ENCODE measurements around the gene MEIS2. TPM values are rescaled to one million over a fixed set of nuclear protein-coding genes. Genes with fewer than 3 reads are reported as not detected.
A peak's percentile ranks its signal among the peaks of the same experiment; 100 is the strongest.

The MEIS2 gene
- total and polyA plus RNA-seq, 2 donors (not counting 3 experiments of a cell fraction or from before 2014, with no cell fraction given), result 22.5 to 26.2 TPM

DNA sequence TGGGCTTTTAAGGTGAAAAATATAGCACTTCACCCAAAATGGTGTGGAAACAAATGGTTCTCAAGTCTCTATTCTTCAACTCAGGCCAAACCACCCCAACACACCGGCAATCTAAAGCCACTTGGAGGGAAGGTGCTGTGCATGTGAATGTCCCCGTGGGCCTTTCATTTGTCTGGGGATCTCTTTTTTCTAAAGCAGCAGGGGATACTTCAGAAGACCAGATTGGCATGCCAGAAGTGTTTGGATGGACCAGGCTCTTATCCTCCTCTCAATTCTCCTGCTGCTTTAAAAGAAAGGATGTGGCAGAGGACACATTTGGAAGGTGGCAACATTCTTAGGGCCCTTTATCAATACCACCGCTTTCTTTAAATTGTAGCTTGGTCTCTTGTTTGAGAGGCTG, 193.1 kb downstream of the MEIS2 start:
- Histone ChIP-seq H3K4me1 (ENCODE audit: control insufficient read depth, extremely low read depth, insufficient read depth, low read length) (no peaks in the 10 kb centered on the region), H3K27me3 (ENCODE audit: control insufficient read depth in 2 of 2, insufficient read depth in 2 of 2, low read length in 2 of 2) (no peaks in the 10 kb centered on the region), H3K4me3 (replicated peaks in 1 of 3; ENCODE audit: insufficient read depth in 1 of 3, low read depth in 1 of 3, low read length in 3 of 3) (no peak overlapping the region), H3K27ac (ENCODE audit: insufficient read depth, low read depth, low read length) (no peak overlapping the region), H3K9me3 (replicated peaks; ENCODE audit: control insufficient read depth, insufficient read depth, low read length) (no peaks in the 10 kb centered on the region), H4K20me1 (replicated peaks; ENCODE audit: control insufficient read depth, extremely low read depth, insufficient read depth, low read length) (no peaks in the 10 kb centered on the region), H3K79me2 (ENCODE audit: control insufficient read depth, insufficient read depth, low read length) (no peaks in the 10 kb centered on the region), H3K9me1 (replicated peaks; ENCODE audit: control insufficient read depth, extremely low read depth, insufficient read depth, low read length) (no peaks in the 10 kb centered on the region), H2AFZ (ENCODE audit: low read depth, low read length) (no peak overlapping the region), H3K9ac (replicated peaks; ENCODE audit: extremely low read depth, insufficient read depth, low read length) (no peak overlapping the region), H3K4me2 (ENCODE audit: insufficient read depth, low read length) (no peak overlapping the region), H3K36me3 (ENCODE audit: control insufficient read depth in 2 of 2, extremely low read depth in 1 of 2, insufficient read depth in 2 of 2, low read length in 2 of 2) (no peaks in the 10 kb centered on the region)
- intact Hi-C loops (cut with micrococcal nuclease), result no loop called here
- no peak for TF ChIP-seq JUN (IDR thresholded peaks at IDR 0.05; ENCODE audit: borderline replicate concordance, insufficient read depth, insufficient read length, low read depth)
- TF ChIP-seq, protein P1, sequence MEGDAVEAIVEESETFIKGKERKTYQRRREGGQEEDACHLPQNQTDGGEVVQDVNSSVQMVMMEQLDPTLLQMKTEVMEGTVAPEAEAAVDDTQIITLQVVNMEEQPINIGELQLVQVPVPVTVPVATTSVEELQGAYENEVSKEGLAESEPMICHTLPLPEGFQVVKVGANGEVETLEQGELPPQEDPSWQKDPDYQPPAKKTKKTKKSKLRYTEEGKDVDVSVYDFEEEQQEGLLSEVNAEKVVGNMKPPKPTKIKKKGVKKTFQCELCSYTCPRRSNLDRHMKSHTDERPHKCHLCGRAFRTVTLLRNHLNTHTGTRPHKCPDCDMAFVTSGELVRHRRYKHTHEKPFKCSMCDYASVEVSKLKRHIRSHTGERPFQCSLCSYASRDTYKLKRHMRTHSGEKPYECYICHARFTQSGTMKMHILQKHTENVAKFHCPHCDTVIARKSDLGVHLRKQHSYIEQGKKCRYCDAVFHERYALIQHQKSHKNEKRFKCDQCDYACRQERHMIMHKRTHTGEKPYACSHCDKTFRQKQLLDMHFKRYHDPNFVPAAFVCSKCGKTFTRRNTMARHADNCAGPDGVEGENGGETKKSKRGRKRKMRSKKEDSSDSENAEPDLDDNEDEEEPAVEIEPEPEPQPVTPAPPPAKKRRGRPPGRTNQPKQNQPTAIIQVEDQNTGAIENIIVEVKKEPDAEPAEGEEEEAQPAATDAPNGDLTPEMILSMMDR (IDR thresholded peaks at IDR 0.05; ENCODE audit: extremely low read depth in 1 of 2, insufficient read depth in 1 of 2, low read depth in 1 of 2, low read length in 2 of 2), result no peak
- no TSS peak for BruUV-seq (replicated peaks)
- DNase-seq (ENCODE audit: low read depth, low spot score), result no peak
- no peak for FAIRE-seq
- dilution Hi-C loops (cut with MboI; ENCODE audit: extremely low pct_ligation_motif_present, low sequenced_read_pairs), result no loop called here
- ChIA-PET CTCF (interaction anchor here (2.1 kb wide), 1 partner anchor 8 kb away, joined by 5 read pairs; no protein-coding TSS in a partner anchor), POLR2A (no interaction called here)

DNA sequence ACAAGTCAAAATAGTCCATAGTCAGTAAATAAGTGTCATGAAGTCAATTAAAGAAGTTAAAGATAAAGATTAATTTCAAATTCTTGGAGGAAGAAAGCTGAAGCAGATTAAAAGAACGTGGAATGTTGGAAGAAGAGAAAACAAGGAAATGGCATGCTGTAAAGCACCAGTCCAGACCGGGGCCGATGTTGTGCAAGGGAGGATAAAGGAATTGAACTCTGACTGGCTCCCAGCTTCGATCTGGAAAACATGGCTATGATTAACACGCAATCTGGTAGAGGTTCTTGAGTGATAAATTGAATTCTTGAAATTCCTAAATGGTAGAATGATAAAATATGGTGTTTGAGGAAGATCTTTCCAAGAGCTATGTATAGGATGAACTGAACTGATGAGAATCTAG, 194.4 kb downstream of the MEIS2 start:
- no peak overlapping the region for H3K4me3 ChIP-seq (replicated peaks in 1 of 3; ENCODE audit: insufficient read depth in 1 of 3, low read depth in 1 of 3, low read length in 3 of 3)
- H3K4me1 ChIP-seq (ENCODE audit: control insufficient read depth, extremely low read depth, insufficient read depth, low read length), result no peaks in the 10 kb centered on the region
- H3K27me3 ChIP-seq (ENCODE audit: control insufficient read depth in 2 of 2, insufficient read depth in 2 of 2, low read length in 2 of 2), result no peaks in the 10 kb centered on the region
- no peaks in the 10 kb centered on the region for H3K79me2 ChIP-seq (ENCODE audit: control insufficient read depth, insufficient read depth, low read length)
- POLR2A ChIA-PET, result no interaction called here
- dilution Hi-C loops (cut with MboI; ENCODE audit: extremely low pct_ligation_motif_present, low sequenced_read_pairs) (no loop called here), intact Hi-C loops (cut with micrococcal nuclease) (no loop called here)
- FAIRE-seq (no peak), DNase-seq (ENCODE audit: low read depth, low spot score) (peak; percentile 60)
- no peaks in the 10 kb centered on the region for H3K36me3 ChIP-seq (ENCODE audit: control insufficient read depth in 2 of 2, extremely low read depth in 1 of 2, insufficient read depth in 2 of 2, low read length in 2 of 2)
- no TSS peak for BruUV-seq (replicated peaks)
- H3K9me1 ChIP-seq (replicated peaks; ENCODE audit: control insufficient read depth, extremely low read depth, insufficient read depth, low read length), result no peaks in the 10 kb centered on the region
- H2AFZ ChIP-seq (ENCODE audit: low read depth, low read length), result no peak overlapping the region
- TF ChIP-seq, protein P2, sequence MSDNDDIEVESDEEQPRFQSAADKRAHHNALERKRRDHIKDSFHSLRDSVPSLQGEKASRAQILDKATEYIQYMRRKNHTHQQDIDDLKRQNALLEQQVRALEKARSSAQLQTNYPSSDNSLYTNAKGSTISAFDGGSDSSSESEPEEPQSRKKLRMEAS (IDR thresholded peaks at IDR 0.05; ENCODE audit: insufficient read depth, insufficient read length), result no peak
- TF ChIP-seq EZH2 (IDR thresholded peaks at IDR 0.05; ENCODE audit: borderline replicate concordance, low read depth, low read length, severe bottlenecking) (no peak), FOS (IDR thresholded peaks at IDR 0.05; ENCODE audit: borderline replicate concordance, insufficient read depth, low read length) (no peak)
- H3K4me2 ChIP-seq (ENCODE audit: insufficient read depth, low read length), result no peak overlapping the region
- no peaks in the 10 kb centered on the region for H4K20me1 ChIP-seq (replicated peaks; ENCODE audit: control insufficient read depth, extremely low read depth, insufficient read depth, low read length)
- H3K27ac ChIP-seq (ENCODE audit: insufficient read depth, low read depth, low read length), result no peak overlapping the region
- no peaks in the 10 kb centered on the region for H3K9me3 ChIP-seq (replicated peaks; ENCODE audit: control insufficient read depth, insufficient read depth, low read length)
- CTCF ChIA-PET, result interaction anchor here (0.7 to 1.0 kb wide), 3 partner anchors 63 to 974 kb away, joined by 3 to 4 read pairs (median 3); partner anchors contain the start of gene MEIS2
- no peak overlapping the region for H3K9ac ChIP-seq (replicated peaks; ENCODE audit: extremely low read depth, insufficient read depth, low read length)
